T-helper 1 cell treated with Interleukin-12 subunit alpha and Interleukin-12 subunit beta and Interleukin-4 antibody, amounts not matched to agents 30 μg/mL and 1 μg/mL, for 36 hours (primary cell): ENCODE data around the gene WDR46.

Source experiments
- H3K27ac Mint-ChIP-seq: one replicate; pipeline ENCODE4 v1.8.0; 2021; ENCODE audit warnings: mild to moderate bottlenecking, mixed read lengths
- H3K27me3 Mint-ChIP-seq: one replicate; pipeline ENCODE4 v1.8.0; 2021; ENCODE audit warnings: low read depth, mixed read lengths
- H3K36me3 Mint-ChIP-seq: one replicate; pipeline ENCODE4 v1.8.0; 2021; ENCODE audit warnings: low read depth, mixed read lengths
- H3K4me1 Mint-ChIP-seq: one replicate; pipeline ENCODE4 v1.8.0; 2021; ENCODE audit warnings: low read depth, mixed read lengths
- H3K4me3 Mint-ChIP-seq: one replicate; pipeline ENCODE4 v1.8.0; 2021; ENCODE audit warnings: mild to moderate bottlenecking, moderate library complexity, mixed read lengths
- H3K9me3 Mint-ChIP-seq: one replicate; pipeline ENCODE4 v1.8.0; 2021; ENCODE audit warnings: mixed read lengths

WDR46 gene

GRCh38 chr6:33243476-33243875 is 45.6 kb downstream of the WDR46 start:
- Mint-ChIP-seq H3K4me3 (no peak overlapping the region), H3K9me3 (no peaks in the 10 kb centered on the region), H3K27ac (no peak overlapping the region), H3K4me1 (peaks cover 9% of the 10 kb centered on the region), H3K27me3 (peaks cover 22% of the 10 kb centered on the region), H3K36me3 (no peaks in the 10 kb centered on the region)

- peaks cover 7% of the 10 kb centered on the region for H3K4me1 Mint-ChIP-seq
- peaks cover 30% of the 10 kb centered on the region for H3K27me3 Mint-ChIP-seq
- H3K27ac Mint-ChIP-seq: no peak overlapping the region
- no peak overlapping the region for H3K4me3 Mint-ChIP-seq
- no peaks in the 10 kb centered on the region for H3K9me3 Mint-ChIP-seq
- no peaks in the 10 kb centered on the region for H3K36me3 Mint-ChIP-seq
Observed at GRCh38 chr6:33241968-33242367, 47.1 kb downstream of the WDR46 start.

DNA sequence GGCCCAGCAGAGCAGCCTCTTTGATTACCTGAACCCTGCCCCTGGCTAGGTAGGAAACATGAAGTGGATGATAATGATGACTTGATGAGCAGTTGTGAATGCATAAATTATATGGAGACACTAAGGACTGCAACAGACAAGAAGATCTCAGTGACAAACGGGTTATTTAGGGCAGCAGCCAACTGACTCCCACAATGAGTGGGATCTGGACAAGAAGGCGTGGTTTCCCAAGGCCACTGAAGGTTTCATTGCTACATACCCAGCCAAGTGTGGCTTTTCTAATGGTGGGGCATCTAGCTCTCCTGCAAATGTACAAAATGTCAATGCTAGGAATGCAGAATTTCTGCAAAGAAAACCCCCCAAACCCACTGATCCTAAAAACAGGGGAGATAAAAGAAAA is 51.3 kb downstream of the WDR46 start:
- Mint-ChIP-seq H3K27ac (no peak overlapping the region), H3K4me1 (peaks cover 7% of the 10 kb centered on the region), H3K36me3 (no peaks in the 10 kb centered on the region), H3K4me3 (no peak overlapping the region), H3K27me3 (peaks cover 42% of the 10 kb centered on the region), H3K9me3 (no peaks in the 10 kb centered on the region)

DNA sequence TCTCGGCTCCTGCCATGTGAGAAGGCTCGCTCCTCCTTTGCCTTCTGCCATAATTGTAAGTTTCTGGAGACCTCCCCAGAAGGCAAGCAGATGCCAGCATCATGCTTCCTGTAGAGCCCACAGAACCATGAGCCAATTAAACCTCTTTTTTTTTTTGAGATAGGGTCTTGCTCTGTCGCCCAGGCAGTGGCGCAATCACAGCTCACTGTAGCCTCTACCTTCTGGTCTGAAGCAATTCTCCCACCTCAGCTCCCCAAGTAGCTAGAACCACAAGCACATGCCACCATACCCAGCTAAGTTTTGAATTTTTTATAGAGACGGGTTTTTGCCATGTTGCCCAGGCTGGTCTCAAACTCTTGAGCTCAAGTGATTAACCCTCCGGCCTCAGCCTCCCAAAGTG is 52.2 kb downstream of the WDR46 start:
- Mint-ChIP-seq H3K4me3 (no peak overlapping the region), H3K4me1 (peaks cover 2% of the 10 kb centered on the region), H3K27ac (no peak overlapping the region), H3K9me3 (no peaks in the 10 kb centered on the region), H3K36me3 (no peaks in the 10 kb centered on the region), H3K27me3 (peaks cover 41% of the 10 kb centered on the region)

DNA sequence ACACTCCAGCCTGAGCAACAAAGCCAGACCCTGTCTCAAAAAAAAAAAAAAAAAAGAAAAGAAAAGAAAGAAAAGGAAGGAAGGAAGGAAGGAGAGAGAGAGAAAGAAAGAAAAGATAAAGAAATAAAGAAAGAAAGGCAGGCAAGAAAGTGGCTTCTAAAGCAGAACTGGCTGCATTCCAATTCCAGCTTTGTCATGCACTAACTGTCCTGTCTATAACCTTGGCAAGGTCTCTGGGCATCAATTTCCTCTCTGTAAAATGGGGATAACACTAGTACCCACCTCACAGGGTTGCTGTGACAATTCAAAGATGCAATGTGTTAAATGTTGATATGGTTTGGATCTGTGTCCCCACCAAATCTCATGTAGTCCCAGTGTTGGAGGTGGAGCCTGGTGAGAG is 52.7 kb downstream of the WDR46 start:
- Mint-ChIP-seq H3K4me1 (no peaks in the 10 kb centered on the region), H3K27me3 (peaks cover 42% of the 10 kb centered on the region), H3K27ac (no peak overlapping the region), H3K9me3 (no peaks in the 10 kb centered on the region), H3K36me3 (no peaks in the 10 kb centered on the region), H3K4me3 (no peak overlapping the region)

GRCh38 chr6:33235221-33235634 is 53.8 kb downstream of the WDR46 start:
- no peak overlapping the region for H3K27ac Mint-ChIP-seq
- no peaks in the 10 kb centered on the region for H3K36me3 Mint-ChIP-seq
- H3K27me3 Mint-ChIP-seq: peaks cover 44% of the 10 kb centered on the region
- no peaks in the 10 kb centered on the region for H3K9me3 Mint-ChIP-seq
- H3K4me3 Mint-ChIP-seq: no peak overlapping the region
- H3K4me1 Mint-ChIP-seq: no peaks in the 10 kb centered on the region
